Activated gamma-delta T cell treated with Interleukin-2 at 50 U/mL for 16 hours (primary cell): ENCODE measurements around the gene SYNJ2.

Experiments
- DNase-seq: peaks from one replicate; pipeline ENCODE4 v3.0.0-alpha.2; 2020

The SYNJ2 gene

DNA sequence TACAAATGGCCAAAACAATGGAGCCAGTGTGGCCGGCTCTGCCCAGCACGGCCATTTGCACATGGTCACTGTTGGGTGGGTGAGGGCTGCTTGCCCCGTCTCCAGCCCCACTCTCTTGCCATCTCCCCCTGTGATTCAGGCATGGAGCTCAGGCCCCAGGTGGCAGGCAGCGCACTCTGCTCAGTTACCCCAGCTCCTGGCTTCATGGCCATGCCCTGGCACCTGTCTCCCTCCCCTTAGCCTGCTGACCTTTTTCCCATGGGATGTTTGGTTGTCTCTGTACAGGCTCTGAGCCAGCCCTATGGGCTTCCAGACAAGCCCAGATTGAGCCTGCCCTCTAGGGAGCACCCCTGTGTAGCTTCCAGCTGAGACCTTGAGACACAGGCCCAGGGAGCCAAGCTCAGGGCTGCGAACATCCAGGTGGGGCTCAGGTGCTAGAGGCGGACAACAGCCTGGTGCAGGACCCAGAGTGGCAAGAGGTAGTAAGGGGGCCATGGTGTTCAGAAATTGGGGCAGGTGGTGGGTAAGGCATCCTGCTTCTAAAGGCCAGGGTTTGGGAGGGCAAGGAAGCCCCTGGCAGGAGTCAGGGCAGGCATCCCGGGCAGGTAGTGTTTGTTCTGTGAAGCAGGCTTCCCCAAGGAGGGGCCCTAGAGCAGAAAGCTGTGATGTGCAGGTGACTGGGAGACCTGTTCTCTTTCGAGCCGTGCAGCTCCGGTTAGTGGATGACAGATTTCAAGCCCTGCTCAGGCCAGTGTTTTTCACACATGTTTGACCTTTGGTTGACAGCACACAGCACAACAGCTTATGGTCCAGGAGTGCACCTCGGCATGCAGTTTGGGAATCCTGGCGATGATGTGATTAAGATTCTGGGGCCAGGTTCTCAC is 17.7 kb downstream of the SYNJ2 start:
- DNase-seq = no peak

DNA sequence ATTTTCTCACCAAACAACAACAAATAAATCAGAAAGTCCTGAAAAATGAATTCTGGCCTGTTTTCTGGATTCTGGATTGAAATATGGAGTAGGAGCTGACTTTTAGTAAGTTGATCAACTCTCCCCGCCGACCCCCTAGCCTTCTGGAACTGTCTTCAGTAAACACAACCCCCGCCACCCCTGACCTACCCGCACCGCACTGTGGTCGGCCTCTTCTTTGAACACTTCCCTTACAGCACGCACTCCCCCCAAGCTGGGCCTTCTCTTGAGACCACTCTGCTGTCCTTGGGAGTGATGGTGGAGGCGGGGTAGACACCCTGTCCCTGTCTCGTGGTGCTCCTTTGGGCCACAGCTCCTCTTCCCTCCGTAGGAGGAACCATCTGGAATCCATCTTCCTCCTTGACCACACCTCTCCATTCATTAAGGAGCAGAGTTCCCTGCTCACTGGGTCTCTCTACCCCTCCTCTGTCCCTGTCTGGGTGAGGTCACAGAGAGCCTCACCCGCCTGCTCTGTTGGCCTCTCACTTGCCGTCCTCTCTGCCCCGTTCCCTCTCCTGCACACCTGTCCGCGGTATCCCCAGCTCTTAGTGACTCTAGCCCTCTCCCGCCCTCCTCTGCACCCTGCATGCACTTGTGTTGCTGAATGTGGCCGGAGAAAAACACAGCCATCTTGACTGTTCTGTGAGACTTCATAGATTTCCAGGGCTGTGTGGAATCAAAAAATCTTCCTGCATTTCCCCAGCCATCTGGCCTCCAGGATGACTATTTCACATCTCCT is 19.1 kb downstream of the SYNJ2 start:
- no peak for DNase-seq

DNA sequence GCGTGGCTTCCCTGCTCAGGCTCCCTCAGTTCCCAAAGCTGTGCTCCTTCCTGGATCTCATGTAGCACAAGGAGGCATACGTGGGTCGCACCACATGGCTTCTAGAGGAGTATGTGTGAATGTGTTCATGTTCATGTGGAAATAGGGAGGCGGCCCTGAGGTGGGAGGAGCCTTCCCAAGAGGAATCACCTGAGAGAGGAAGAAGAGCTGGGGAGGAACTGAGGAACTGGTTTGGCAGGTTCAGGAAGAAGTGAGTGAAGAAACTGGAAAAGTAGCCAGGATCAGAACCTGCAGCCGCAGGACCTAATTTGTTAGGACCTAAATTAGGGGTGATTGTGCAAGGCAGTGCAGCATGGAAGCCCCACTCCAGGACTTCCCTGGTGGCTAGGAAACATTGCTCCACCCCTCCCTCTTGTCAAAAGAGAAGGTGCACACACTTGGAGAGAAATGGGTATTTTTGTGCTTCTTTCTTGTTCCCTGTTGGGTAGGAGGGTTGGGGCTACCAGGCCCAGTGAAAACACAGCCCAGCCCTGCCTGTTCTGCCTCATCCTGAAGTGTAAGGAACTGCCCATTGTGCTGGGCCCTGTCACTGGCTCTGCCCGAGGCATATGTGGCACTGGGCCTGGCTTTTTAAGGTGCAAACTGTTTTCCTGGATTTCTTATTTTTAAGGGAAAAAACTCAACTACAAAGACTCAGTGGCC is 20.7 kb downstream of the SYNJ2 start:
- no peak for DNase-seq

DNA sequence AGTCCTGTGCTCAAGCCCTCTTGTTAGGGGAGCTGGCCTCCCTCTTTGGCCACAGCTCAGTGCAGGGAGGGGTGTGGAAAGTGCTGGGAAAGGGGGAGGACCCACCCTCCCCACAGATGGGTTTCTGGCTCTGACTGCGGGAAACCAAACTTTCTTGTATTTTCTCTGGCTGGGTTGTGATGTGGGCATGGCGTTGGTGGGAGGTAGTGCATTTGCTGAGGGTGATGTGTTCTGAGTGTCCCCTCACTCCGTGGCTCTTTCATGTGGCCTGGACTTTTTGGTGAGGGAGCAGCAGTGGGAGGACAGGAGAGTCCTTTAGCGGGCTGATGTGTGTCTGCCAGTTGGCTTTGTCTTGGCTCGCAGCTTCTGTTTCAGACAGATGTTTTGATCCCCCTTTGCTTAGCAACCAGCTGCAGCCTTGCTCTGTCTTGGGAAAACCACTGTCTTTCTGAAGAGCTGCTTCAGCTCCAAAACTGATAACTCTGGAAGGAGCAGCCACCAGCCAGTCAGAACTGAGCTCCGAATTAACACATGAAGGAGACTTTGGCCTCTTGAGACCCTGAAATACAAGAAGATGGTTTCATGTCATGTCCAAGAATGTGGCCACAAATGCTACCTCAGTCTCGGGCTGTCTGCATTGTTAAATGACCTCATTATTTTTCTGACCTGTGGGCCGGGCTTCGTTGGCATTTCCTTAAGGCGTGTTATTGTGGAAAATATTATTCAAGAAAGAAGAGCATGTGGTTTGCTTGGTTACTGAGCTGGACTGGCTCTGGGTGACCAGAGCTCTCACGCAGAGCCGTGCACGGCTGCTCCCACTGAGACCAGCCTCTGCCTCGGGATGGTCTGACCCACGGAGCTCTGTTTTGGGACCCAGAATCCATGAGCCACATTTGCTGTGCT is 21.5 kb downstream of the SYNJ2 start:
- DNase-seq = no peak

DNA sequence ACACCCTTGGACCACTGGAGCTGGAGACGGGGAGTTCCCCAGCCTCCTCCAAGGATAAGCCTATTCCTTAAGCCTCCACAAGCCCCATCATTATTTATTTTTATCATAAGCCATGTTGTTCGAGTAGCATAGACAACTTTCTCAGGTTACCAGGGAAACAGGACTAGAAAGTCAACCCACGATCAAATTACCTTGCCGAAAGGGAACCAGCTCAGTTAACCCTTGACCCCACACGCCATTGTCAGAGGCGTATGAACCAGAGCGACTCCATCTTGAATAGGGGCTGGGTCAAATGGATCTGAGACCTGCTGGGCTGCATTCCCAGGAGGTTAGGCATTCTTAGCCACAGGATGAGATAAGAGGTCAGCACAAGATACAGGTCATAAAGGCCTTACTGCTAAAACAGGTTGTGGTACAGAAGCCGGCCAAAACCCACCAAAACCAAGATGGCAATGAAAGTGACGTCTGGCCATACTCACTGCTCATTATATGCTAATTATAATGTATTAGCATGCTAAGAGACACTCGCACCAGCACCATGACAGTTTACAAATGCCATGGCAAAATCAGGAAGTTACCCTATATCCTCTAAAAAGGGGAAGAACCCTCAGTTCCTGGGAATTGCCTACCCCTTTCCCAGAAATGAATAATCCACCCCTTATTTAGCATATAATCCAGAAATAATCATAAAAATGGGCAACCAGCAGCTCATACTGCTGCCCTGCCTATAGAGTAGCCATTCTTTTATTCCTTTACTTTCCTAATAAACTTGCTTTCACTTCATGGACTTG is 22.4 kb downstream of the SYNJ2 start:
- DNase-seq = no peak

DNA sequence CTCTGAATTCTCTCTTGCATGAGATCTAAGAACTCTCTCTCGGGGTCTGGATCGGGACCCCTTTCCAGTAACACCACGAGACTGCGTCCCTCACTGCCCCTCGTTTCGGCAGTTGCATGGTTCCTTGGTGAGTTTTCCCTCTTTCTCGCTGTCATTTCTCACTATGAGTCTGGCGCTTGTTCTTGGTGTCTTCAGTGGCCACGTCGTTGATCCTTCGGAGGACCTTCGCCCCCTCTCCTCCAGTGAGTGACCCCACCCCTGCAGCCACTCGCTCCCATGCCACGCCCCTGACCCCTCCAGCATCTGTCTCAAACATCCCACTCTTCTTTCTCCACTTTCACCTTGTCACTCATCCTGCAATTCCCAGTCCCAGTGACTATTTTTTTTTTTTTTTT is 23.0 kb downstream of the SYNJ2 start:
- DNase-seq = no peak

DNA sequence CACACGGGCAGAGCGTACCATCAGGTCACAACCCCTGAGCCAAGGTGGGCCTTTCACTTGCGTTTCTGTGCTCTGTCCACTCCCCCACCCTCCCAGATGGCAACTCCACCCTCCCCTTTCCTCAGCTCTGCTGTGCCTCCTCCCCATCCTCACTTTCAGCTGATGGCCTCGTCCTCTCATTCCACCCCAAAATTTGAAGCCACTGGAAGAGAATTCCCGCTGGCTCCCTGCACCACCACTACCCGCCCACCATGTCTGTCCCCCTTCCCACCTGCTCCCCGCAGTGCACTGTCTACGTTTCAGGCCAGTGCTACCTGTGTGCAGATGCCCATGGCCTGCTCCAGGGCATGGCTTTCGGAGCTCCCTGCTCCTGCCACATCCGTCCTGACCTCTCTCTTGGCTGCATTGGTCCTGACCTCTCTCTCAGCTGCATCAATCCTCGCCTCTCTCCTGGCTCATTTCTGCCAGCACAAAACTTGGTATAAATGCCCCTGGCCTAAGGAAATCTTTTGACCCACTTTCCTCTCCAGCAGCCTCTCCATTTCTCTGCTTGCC is 24.0 kb downstream of the SYNJ2 start:
- DNase-seq = no peak

DNA sequence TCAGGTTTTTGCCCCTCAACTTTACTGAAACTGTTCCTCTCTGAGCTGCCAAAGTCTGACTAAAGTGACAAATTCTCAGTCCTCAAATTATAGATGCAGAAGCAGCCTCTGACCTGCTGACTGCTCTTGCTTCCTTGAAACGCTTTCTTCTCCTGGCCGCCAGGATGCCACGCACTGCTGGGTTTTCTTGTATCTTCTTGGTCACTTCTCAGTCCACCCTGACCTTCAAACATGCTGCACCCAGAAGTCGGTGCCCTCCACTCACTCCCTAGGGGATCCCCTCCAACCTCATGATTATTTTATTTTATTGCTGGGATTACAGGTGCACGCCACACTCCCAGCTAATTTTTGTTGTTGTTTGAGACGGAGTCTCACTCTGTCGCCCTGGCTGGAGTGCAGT is 24.7 kb downstream of the SYNJ2 start:
- no peak for DNase-seq

DNA sequence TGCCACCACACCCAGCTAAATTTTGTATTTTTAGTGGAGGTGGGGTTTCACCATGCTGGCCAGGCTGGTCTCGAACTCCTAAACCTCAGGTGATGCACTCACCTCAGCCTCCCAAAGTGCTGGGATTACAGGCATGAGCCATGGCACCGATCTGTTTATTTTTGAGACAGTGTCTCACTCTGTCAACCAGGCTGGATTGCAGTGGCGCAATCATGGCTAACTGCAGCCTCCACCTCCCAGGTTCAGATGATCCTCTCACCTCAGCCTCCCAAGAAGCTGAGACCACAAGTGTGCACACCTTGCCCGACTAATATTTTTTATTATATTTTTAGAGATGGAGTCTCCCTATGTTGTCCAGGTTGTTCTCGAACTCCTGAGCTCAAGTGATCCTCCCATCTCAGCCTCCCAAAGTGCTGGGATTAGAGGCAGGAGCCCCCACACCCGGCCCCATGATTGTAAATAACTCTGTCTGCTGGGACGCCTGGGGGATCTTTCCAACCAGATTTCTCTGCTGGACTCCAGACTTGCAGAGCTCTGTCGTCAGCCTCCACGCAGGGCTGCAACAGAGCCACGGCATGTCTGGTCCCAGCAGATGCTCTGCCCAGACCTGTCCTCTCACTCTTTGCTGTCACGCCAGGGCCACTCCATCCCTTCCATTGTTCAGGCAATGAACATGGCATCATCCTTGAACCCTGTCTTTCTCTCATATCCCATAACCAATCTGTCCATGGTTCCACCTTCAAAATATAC is 25.3 kb downstream of the SYNJ2 start:
- DNase-seq = no peak

DNA sequence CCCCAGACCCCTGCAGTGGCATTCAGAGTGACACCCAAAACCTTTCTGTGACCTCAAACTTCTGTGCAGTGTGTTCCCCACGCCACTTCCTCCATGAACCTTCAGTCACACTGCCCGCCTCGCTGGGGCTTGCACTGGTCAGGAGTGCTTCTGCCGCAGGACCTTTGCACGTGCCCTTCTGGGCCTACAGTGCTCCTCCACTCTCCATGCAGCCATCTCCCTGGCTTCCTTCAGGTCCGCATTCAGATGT is 27.1 kb downstream of the SYNJ2 start:
- DNase-seq = no peak

DNA sequence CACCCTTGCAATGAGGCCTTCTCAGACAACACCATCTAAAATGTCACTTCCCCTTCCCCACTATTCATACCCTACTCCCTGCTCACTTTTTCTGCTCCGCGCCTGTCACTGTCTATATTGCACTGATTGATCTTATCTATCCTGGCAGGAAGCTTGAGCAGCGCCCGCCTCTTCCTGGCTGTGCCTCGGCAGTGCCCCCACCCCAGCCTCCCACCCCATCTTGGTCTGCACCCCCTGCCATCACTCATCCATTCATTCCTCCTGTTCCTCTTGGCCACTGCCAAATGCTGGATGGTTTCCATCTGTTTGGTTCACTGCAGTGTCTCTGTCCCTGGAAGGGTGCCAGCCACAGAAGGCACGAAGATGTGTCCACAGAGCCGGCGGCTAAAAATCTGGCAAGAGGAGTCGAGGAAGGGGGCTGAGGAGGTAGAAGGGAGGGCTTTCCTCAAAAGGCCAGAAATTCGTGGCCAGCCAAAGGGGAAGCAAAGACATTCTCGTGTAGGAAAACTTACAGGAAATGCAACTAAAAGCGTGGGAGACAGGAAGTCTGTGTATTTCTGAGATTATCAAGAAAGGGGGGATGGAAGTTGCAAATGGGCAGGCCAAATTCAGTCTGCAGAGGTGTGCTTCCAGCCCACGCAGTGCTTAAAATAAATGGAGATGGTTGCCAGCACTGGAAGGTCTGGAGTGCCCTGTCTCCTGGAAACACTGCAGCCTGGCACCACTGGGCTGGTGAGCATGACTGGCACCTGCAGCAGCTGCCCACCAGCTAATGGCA is 27.6 kb downstream of the SYNJ2 start:
- DNase-seq = no peak

DNA sequence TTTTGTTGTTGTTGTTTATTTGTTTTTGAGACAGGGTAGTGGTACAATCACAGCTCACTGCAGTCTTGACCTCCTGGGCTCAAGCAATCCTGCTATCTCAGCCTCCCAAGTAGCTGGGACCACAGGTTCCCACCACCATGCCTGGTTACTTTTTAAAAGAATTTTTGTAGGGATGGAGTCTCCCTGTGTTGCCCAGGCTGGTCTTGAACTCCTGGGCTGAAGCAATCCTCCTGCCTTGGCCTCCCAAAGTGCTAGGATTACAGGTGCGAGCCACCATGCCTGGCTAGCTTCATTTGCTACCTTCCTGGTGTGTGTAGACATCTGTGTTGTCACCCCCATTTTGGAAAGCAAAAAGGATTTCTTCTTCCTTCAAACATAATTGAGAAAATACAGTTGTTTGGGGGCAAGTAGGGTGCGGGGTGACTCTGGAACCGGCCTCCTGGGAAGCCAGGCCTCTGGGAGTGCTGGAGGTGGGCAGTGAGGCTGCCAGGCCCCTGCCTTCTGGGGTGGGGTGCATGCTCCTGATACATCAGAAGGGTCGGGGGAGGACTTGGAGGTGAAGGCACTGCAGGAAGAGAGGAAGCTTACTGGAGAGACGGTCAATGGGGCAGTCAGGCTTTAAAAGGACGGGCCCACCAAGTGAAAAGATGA is 28.4 kb downstream of the SYNJ2 start:
- no peak for DNase-seq

DNA sequence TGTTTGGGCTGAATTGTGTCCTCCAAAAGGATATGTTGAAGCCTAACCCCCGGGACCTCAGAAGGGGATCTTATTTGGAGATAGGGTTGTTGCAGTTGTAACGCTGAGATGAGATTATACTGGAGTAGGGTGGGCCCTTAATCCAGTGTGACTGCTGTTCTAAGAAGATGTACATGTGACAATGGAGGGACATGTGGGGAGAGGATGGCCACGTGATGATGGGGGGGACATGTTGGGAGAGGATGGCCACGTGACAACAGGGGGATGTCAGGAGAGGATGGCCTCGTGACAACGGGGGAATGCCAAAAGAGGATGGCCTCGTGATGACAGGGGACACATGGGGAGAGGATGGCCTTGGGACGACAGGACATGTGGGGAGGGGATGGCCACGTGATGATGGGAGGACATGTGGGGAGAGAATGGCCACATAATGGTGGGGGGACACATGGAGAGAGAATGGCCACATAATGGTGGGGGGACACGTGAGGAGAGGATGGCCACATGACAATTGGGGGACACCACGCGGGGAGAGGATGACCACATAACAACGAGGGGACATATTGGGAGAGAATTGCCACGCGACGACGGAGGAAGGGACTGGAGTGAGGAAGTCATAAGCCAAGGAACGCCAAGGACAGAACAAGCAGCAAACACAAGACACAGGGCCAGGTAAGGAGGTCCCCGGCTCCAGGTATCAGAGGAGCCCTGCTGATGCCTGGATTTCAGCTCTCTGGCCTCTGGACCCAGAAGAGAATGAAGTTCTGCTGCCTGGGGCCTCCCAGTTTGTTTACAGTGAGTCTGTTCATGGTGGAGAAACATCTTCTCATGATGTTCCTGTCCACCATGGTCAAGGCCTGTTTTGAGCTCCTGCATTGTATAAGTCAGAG is 29.2 kb downstream of the SYNJ2 start:
- no peak for DNase-seq

DNA sequence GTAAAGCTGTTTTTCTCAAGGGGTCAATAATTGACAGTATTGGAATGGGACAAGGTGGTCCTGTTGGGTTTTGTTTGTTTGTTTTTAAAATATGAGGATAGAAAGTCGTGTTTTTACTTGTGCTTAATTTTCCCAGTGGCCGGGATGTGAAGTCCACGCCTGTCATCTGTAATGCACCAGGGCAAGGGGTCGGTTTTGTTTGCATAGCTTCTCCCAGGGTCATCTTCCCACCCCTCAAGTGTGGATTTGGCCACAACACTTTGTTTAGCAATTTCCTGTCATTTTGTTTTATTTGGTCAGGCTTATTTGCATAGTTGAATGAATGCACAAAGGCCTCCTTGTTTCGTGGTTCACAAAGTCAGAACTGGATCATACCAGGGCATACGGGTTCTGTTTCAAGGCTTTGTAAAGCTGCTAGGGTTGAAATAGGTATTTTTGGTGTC is 29.8 kb downstream of the SYNJ2 start:
- DNase-seq = no peak

DNA sequence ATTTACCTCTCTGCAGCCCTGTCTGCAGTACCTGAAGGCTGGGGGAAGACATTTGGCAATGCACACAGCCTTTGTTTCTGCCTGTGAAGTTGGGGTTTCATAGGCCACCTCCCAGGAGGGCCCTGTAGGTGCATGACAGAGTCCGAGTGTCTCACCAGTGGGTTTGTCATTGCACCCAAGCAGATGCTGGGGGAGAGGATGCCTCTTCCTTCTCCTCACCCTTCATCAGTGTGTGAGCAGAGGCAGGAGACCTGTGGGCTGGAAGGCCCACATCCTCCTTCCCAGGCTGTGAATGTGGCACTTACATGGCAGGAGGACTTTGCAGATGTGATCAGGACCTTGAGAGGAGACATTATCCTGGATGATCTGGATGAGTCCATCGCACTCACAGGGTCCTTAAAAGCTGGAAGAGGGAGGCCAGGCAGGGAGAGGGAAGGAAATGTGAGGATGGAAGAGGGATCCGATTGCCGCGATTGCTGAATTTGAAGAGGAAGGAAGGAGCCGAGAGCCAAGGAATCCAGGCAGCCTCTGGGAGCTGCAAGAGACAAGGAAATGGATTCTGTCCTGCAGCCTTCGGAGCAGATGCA is 30.4 kb downstream of the SYNJ2 start:
- no peak for DNase-seq

DNA sequence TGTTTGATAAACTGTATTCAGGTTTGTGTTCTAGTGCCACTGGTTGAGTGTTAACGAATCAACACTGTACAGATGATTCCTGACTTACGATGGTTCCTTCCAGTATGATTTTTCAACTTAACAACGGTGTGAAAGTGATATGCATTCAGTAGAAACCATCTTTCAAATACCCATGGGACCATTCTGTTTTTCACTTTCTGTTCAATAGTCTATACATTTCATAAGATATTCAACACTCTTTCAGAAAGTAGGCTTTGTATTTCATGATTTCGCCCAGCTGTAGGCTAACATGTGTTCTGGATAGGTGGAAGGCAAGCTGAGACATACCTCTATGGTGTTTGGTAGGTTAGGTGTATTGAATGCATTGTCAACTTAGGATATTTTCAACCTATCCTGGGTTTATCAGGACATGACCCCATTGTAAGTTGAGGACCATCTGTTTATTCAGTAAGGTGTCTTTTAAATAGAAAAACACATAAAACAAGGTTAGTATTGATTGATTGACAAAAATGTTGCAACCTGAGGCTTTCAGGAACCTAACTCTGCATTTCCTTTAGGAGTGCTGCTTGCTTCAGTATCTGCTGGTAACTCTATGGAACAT is 32.3 kb downstream of the SYNJ2 start:
- no peak for DNase-seq

DNA sequence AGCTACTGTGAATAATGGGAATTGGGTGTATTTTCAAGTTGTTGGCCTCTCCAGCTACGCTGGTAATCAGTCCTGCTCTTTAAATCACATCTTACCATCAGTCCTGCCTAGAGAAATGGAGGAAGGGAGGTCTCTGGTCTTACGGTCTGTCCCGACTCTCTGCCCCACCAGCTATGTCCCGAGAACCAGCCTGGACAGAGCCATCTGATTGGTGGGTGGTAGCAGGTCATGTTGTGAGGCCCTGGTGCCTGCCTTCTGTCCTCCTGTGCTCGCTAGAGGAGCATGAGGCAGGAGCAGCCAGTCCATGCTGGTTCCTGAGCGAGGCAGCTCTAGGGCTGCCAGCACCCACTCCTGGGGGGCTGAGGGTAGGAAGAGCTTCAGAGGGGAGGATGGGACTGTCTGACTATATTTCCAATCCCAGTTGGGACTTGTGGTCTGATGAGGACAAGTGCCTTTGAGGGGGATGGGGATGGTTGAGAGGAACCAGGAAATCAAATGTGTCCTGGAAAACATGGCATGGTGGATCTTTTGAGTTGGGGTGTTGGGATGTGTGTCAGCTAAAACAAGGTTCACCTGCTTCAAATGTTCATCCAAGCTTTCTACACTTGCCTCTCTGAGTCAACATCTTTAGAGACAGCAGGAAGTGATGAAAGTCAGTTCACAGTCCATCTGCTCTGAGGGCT is 33.0 kb downstream of the SYNJ2 start:
- no peak for DNase-seq
